ENCODE results near the gene SDK2.

GRCh38 chr17:73564843-73565242, 79.4 kb downstream of the SDK2 start:
- TF ChIP-seq REST (IDR thresholded peaks at IDR 0.05; ENCODE audit: insufficient read depth in 1 of 2, low read depth in 2 of 2, low read length in 2 of 2) (no peak), SIN3A (IDR thresholded peaks at IDR 0.05; ENCODE audit: borderline replicate concordance, insufficient read depth, low read length) (no peak)
